Spleen (tissue), 7 donors: Measurements from ENCODE around the gene TLX2.

ENCODE experiments used
- CTCF ChIP-seq, 11 experiments: fragments of 200-600 bp in 7 of 11; fragments of 450-650 bp in 4 of 11; sonication (generic) in 4 of 11; IDR thresholded peaks in 8 of 11; conservative IDR thresholded peaks in 3 of 11; 1 replicate in 7 of 11; 2 replicates in 4 of 11; pipeline versions ENCODE4 v1.4.0 to v1.8.0; 2016 to 2021; ENCODE audit warnings: antibody characterized with exemption in 11 of 11, inconsistent platforms in 4 of 11, mild to moderate bottlenecking in 1 of 11
- POLR2A ChIP-seq, 3 donors: fragments of 450-650 bp; IDR thresholded peaks; one replicate each; pipeline ENCODE4 v1.5.1; 2017; ENCODE audit warnings: antibody characterized with exemption in 3 of 3, mild to moderate bottlenecking in 1 of 3
- donor health status: DM: no; HTN: no; CAD: no; lungs with moderate emphysema.
- donor health status: DM: no; HTN: no; CAD: no.
- donor health status: DM: no; HTN: no; CAD: no.

- TF ChIP-seq CTCF (IDR thresholded peaks at IDR 0.05 in 8 of 11, conservative IDR thresholded peaks at IDR 0.05 in 3 of 11) (no peak), POLR2A (IDR thresholded peaks at IDR 0.05) (no peak)
Observed at GRCh38 chr2:74489906-74490305, 24.3 kb upstream of the TLX2 start.
